CD4-positive, alpha-beta T cell treated with Interleukin-4 for 1 hour (primary cell): Measurements from ENCODE around the gene LRRC72.
"Not testable (repeated sequence)": the region's sequence is repeated elsewhere in the genome, so short reads cannot be mapped to it uniquely, and the experiment has no call there.

ENCODE experiments used
- DNase-seq, 2 donors: peaks; one replicate each; pipeline ENCODE4 v3.0.0-alpha.2; 2020 to 2022

Gene LRRC72

GRCh38 chr7:16526742-16527540, at the start of gene LRRC72:
Gene LRRC72, plus strand, starts transcription at chr7:16526825. Its CDS starts 128 bp downstream, at chr7:16526953.
- DNase-seq, result no peak

- no peak for DNase-seq
These were observed 47.5 kb upstream of the LRRC72 start for GRCh38 chr7:16479161-16479560.

GRCh38 chr7:16479591-16479990, 47.0 kb upstream of the LRRC72 start:
- no peak for DNase-seq

GRCh38 chr7:16484453-16485158, 42.0 kb upstream of the LRRC72 start:
- DNase-seq, result no peak

GRCh38 chr7:16491148-16491547, 35.5 kb upstream of the LRRC72 start:
- DNase-seq, result no peak

- DNase-seq, result no peak
These were observed 34.0 kb upstream of the LRRC72 start for GRCh38 chr7:16492513-16493062.

GRCh38 chr7:16493266-16493665, 33.4 kb upstream of the LRRC72 start:
- no peak for DNase-seq

- no peak for DNase-seq
These were observed 32.1 kb upstream of the LRRC72 start for GRCh38 chr7:16494551-16494950.

GRCh38 chr7:16494955-16495719, 31.5 kb upstream of the LRRC72 start:
- no peak for DNase-seq

GRCh38 chr7:16498122-16498521, 28.5 kb upstream of the LRRC72 start:
- DNase-seq, result no peak

- no peak for DNase-seq
These were observed 24.3 kb upstream of the LRRC72 start for GRCh38 chr7:16502303-16502702.

GRCh38 chr7:16504019-16504418, 22.6 kb upstream of the LRRC72 start:
- DNase-seq, result no peak

GRCh38 chr7:16506422-16506821, 20.2 kb upstream of the LRRC72 start:
- not testable (repeated sequence) for DNase-seq

- DNase-seq, result no peak
These were observed 16.8 kb upstream of the LRRC72 start for GRCh38 chr7:16509829-16510228.

GRCh38 chr7:16511314-16511713, 15.3 kb upstream of the LRRC72 start:
- no peak for DNase-seq

- DNase-seq, result no peak
These were observed 14.5 kb upstream of the LRRC72 start for GRCh38 chr7:16512097-16512496.

GRCh38 chr7:16514271-16514670, 12.4 kb upstream of the LRRC72 start:
- no peak for DNase-seq

- DNase-seq, result no peak
These were observed 11.9 kb upstream of the LRRC72 start for GRCh38 chr7:16514729-16515128.

GRCh38 chr7:16515785-16516685, 10.6 kb upstream of the LRRC72 start:
- no peak for DNase-seq

- not testable (repeated sequence) for DNase-seq
These were observed 6.6 kb upstream of the LRRC72 start for GRCh38 chr7:16519985-16520384.

- DNase-seq, result no peak
These were observed 2.3 kb upstream of the LRRC72 start for GRCh38 chr7:16524332-16524731.

GRCh38 chr7:16528520-16528919, 1.9 kb downstream of the LRRC72 start:
- no peak for DNase-seq
